Measurements from ENCODE around the gene C9orf72.
"Not testable (repeated sequence)": the region's sequence is repeated elsewhere in the genome, so short reads cannot be mapped to it uniquely, and the experiment has no call there.

The C9orf72 gene

GRCh38 chr9:27572918-27573633, at the start of gene C9orf72:
C9orf72 (minus strand) TSS chr9:27573481; CDS start chr9:27567120, 6,361 bp downstream.
- DNase-seq: peak; percentile 95

- DNase-seq: no peak
Observed at GRCh38 chr9:27622693-27623340, 49.5 kb upstream of the C9orf72 start.

- no peak for DNase-seq
Observed at GRCh38 chr9:27619743-27620142, 46.5 kb upstream of the C9orf72 start.

- DNase-seq: no peak
Observed at GRCh38 chr9:27618066-27618465, 44.8 kb upstream of the C9orf72 start.

GRCh38 chr9:27614551-27614950, 41.3 kb upstream of the C9orf72 start:
- DNase-seq: no peak

- DNase-seq: not testable (repeated sequence)
Observed at GRCh38 chr9:27612036-27612435, 38.8 kb upstream of the C9orf72 start.

- DNase-seq: no peak
Observed at GRCh38 chr9:27610622-27611021, 37.3 kb upstream of the C9orf72 start.

GRCh38 chr9:27602954-27603353, 29.7 kb upstream of the C9orf72 start:
- DNase-seq: no peak

GRCh38 chr9:27602142-27602861, 29.0 kb upstream of the C9orf72 start:
- DNase-seq: no peak

GRCh38 chr9:27601396-27601795, 28.1 kb upstream of the C9orf72 start:
- DNase-seq: no peak

- DNase-seq: no peak
Observed at GRCh38 chr9:27600256-27600655, 27.0 kb upstream of the C9orf72 start.

GRCh38 chr9:27599870-27600238, 26.6 kb upstream of the C9orf72 start:
- no peak for DNase-seq

GRCh38 chr9:27599102-27599869, 26.0 kb upstream of the C9orf72 start:
- DNase-seq: no peak

GRCh38 chr9:27595733-27596132, 22.5 kb upstream of the C9orf72 start:
- no peak for DNase-seq

GRCh38 chr9:27591672-27592071, 18.4 kb upstream of the C9orf72 start:
- no peak for DNase-seq

GRCh38 chr9:27591093-27591492, 17.8 kb upstream of the C9orf72 start:
- no peak for DNase-seq

- DNase-seq: no peak
Observed at GRCh38 chr9:27590651-27591050, 17.4 kb upstream of the C9orf72 start.

GRCh38 chr9:27589462-27589861, 16.2 kb upstream of the C9orf72 start:
- no peak for DNase-seq

GRCh38 chr9:27586304-27586703, 13.0 kb upstream of the C9orf72 start:
- DNase-seq: no peak

GRCh38 chr9:27584931-27585330, 11.7 kb upstream of the C9orf72 start:
- DNase-seq: no peak

- no peak for DNase-seq
Observed at GRCh38 chr9:27582794-27583193, 9.5 kb upstream of the C9orf72 start.

- no peak for DNase-seq
Observed at GRCh38 chr9:27581826-27582225, 8.5 kb upstream of the C9orf72 start.

Data from activated CD8-positive, alpha-beta memory T cell treated with anti-CD3 and anti-CD28 coated beads, Interleukin-2, amount 50 U/mL, for 48 hours (primary cell).